Measurements from ENCODE around the gene TIGD4.

Gene TIGD4

GRCh38 chr4:152748619-152749018 is 30.9 kb downstream of the TIGD4 start:
- Histone ChIP-seq H3K36me3 (ENCODE audit: control insufficient read depth, insufficient read depth, low read length) (no peaks in the 10 kb centered on the region), H3K27me3 (ENCODE audit: control insufficient read depth, insufficient read depth, low read length) (no peaks in the 10 kb centered on the region), H3K9me3 (ENCODE audit: control insufficient read depth, insufficient read depth, low read length) (peaks cover 3% of the 10 kb centered on the region; the same call in 1 of the 2 replicates), H3K4me1 (ENCODE audit: control insufficient read depth, insufficient read depth, low read length) (no peaks in the 10 kb centered on the region), H3K27ac (ENCODE audit: low read length) (no peak overlapping the region), H3K4me3 (ENCODE audit: low read length) (no peak overlapping the region)
- no CpG with 5 or more reads among the region's 9 CpGs for WGBS (ENCODE audit: insufficient coverage, insufficient read length)
- DNase-seq (ENCODE audit: low read depth, low spot score): no peak

GRCh38 chr4:152747444-152747843 is 32.1 kb downstream of the TIGD4 start:
- H3K27me3 ChIP-seq (ENCODE audit: control insufficient read depth, insufficient read depth, low read length): no peaks in the 10 kb centered on the region
- H3K9me3 ChIP-seq (ENCODE audit: control insufficient read depth, insufficient read depth, low read length): peaks cover 3% of the 10 kb centered on the region; the same call in 1 of the 2 replicates
- H3K4me3 ChIP-seq (ENCODE audit: low read length): no peak overlapping the region
- no peak for DNase-seq (ENCODE audit: low read depth, low spot score)
- no peak overlapping the region for H3K27ac ChIP-seq (ENCODE audit: low read length)
- no CpG with 5 or more reads among the region's 2 CpGs for WGBS (ENCODE audit: insufficient coverage, insufficient read length)
- H3K36me3 ChIP-seq (ENCODE audit: control insufficient read depth, insufficient read depth, low read length): no peaks in the 10 kb centered on the region
- H3K4me1 ChIP-seq (ENCODE audit: control insufficient read depth, insufficient read depth, low read length): no peaks in the 10 kb centered on the region

GRCh38 chr4:152738827-152739226 is 40.7 kb downstream of the TIGD4 start:
- no peaks in the 10 kb centered on the region for H3K36me3 ChIP-seq (ENCODE audit: control insufficient read depth, insufficient read depth, low read length)
- DNase-seq (ENCODE audit: low read depth, low spot score): no peak
- H3K4me3 ChIP-seq (ENCODE audit: low read length): no peak overlapping the region
- no peak overlapping the region for H3K27ac ChIP-seq (ENCODE audit: low read length)
- no CpG with 5 or more reads among the region's 3 CpGs for WGBS (ENCODE audit: insufficient coverage, insufficient read length)
- no peaks in the 10 kb centered on the region for H3K4me1 ChIP-seq (ENCODE audit: control insufficient read depth, insufficient read depth, low read length)
- no peaks in the 10 kb centered on the region for H3K9me3 ChIP-seq (ENCODE audit: control insufficient read depth, insufficient read depth, low read length)
- H3K27me3 ChIP-seq (ENCODE audit: control insufficient read depth, insufficient read depth, low read length): no peaks in the 10 kb centered on the region

- Histone ChIP-seq H3K4me1 (ENCODE audit: control insufficient read depth, insufficient read depth, low read length) (no peaks in the 10 kb centered on the region), H3K27ac (ENCODE audit: low read length) (no peak overlapping the region), H3K27me3 (ENCODE audit: control insufficient read depth, insufficient read depth, low read length) (no peaks in the 10 kb centered on the region), H3K36me3 (ENCODE audit: control insufficient read depth, insufficient read depth, low read length) (no peaks in the 10 kb centered on the region), H3K4me3 (ENCODE audit: low read length) (no peak overlapping the region), H3K9me3 (ENCODE audit: control insufficient read depth, insufficient read depth, low read length) (no peaks in the 10 kb centered on the region)
- no peak for DNase-seq (ENCODE audit: low read depth, low spot score)
- WGBS (ENCODE audit: insufficient coverage, insufficient read length): no CpG with 5 or more reads among the region's 3 CpGs
These were observed 43.6 kb downstream of the TIGD4 start for GRCh38 chr4:152735906-152736305.

- H3K4me1 ChIP-seq (ENCODE audit: control insufficient read depth, insufficient read depth, low read length): no peaks in the 10 kb centered on the region
- WGBS (ENCODE audit: insufficient coverage, insufficient read length): no CpG with 5 or more reads among the region's 2 CpGs
- no peaks in the 10 kb centered on the region for H3K9me3 ChIP-seq (ENCODE audit: control insufficient read depth, insufficient read depth, low read length)
- no peaks in the 10 kb centered on the region for H3K36me3 ChIP-seq (ENCODE audit: control insufficient read depth, insufficient read depth, low read length)
- no peak overlapping the region for H3K27ac ChIP-seq (ENCODE audit: low read length)
- no peaks in the 10 kb centered on the region for H3K27me3 ChIP-seq (ENCODE audit: control insufficient read depth, insufficient read depth, low read length)
- H3K4me3 ChIP-seq (ENCODE audit: low read length): no peak overlapping the region
- DNase-seq (ENCODE audit: low read depth, low spot score): no peak
These were observed 44.1 kb downstream of the TIGD4 start for GRCh38 chr4:152735396-152735859.

GRCh38 chr4:152734699-152735050 is 44.9 kb downstream of the TIGD4 start:
- Histone ChIP-seq H3K27ac (ENCODE audit: low read length) (no peak overlapping the region), H3K4me3 (ENCODE audit: low read length) (no peak overlapping the region), H3K4me1 (ENCODE audit: control insufficient read depth, insufficient read depth, low read length) (no peaks in the 10 kb centered on the region), H3K36me3 (ENCODE audit: control insufficient read depth, insufficient read depth, low read length) (no peaks in the 10 kb centered on the region), H3K27me3 (ENCODE audit: control insufficient read depth, insufficient read depth, low read length) (no peaks in the 10 kb centered on the region), H3K9me3 (ENCODE audit: control insufficient read depth, insufficient read depth, low read length) (no peaks in the 10 kb centered on the region)
- no peak for DNase-seq (ENCODE audit: low read depth, low spot score)
- no CpG with 5 or more reads among the region's 3 CpGs for WGBS (ENCODE audit: insufficient coverage, insufficient read length)

GRCh38 chr4:152734015-152734698 is 45.4 kb downstream of the TIGD4 start:
- WGBS (ENCODE audit: insufficient coverage, insufficient read length): no CpG with 5 or more reads among the region's 5 CpGs
- H3K27me3 ChIP-seq (ENCODE audit: control insufficient read depth, insufficient read depth, low read length): no peaks in the 10 kb centered on the region
- no peaks in the 10 kb centered on the region for H3K36me3 ChIP-seq (ENCODE audit: control insufficient read depth, insufficient read depth, low read length)
- no peak overlapping the region for H3K27ac ChIP-seq (ENCODE audit: low read length)
- no peak for DNase-seq (ENCODE audit: low read depth, low spot score)
- H3K9me3 ChIP-seq (ENCODE audit: control insufficient read depth, insufficient read depth, low read length): no peaks in the 10 kb centered on the region
- H3K4me1 ChIP-seq (ENCODE audit: control insufficient read depth, insufficient read depth, low read length): no peaks in the 10 kb centered on the region
- H3K4me3 ChIP-seq (ENCODE audit: low read length): no peak overlapping the region

GRCh38 chr4:152731997-152732396 is 47.5 kb downstream of the TIGD4 start:
- H3K9me3 ChIP-seq (ENCODE audit: control insufficient read depth, insufficient read depth, low read length): no peaks in the 10 kb centered on the region
- H3K27ac ChIP-seq (ENCODE audit: low read length): no peak overlapping the region
- H3K4me3 ChIP-seq (ENCODE audit: low read length): no peak overlapping the region
- no CpG with 5 or more reads among the region's 2 CpGs for WGBS (ENCODE audit: insufficient coverage, insufficient read length)
- no peaks in the 10 kb centered on the region for H3K4me1 ChIP-seq (ENCODE audit: control insufficient read depth, insufficient read depth, low read length)
- DNase-seq (ENCODE audit: low read depth, low spot score): no peak
- no peaks in the 10 kb centered on the region for H3K36me3 ChIP-seq (ENCODE audit: control insufficient read depth, insufficient read depth, low read length)
- H3K27me3 ChIP-seq (ENCODE audit: control insufficient read depth, insufficient read depth, low read length): no peaks in the 10 kb centered on the region

- 100% methylated on average over 1 of the region's 2 CpGs for WGBS (ENCODE audit: insufficient coverage, insufficient read length)
- Histone ChIP-seq H3K4me1 (ENCODE audit: control insufficient read depth, insufficient read depth, low read length) (no peaks in the 10 kb centered on the region), H3K4me3 (ENCODE audit: low read length) (no peak overlapping the region), H3K27ac (ENCODE audit: low read length) (no peak overlapping the region), H3K36me3 (ENCODE audit: control insufficient read depth, insufficient read depth, low read length) (no peaks in the 10 kb centered on the region), H3K9me3 (ENCODE audit: control insufficient read depth, insufficient read depth, low read length) (no peaks in the 10 kb centered on the region), H3K27me3 (ENCODE audit: control insufficient read depth, insufficient read depth, low read length) (no peaks in the 10 kb centered on the region)
- DNase-seq (ENCODE audit: low read depth, low spot score): no peak
These were observed 50.1 kb downstream of the TIGD4 start for GRCh38 chr4:152729466-152729865.

GRCh38 chr4:152728343-152728742 is 51.2 kb downstream of the TIGD4 start:
- Histone ChIP-seq H3K9me3 (ENCODE audit: control insufficient read depth, insufficient read depth, low read length) (no peaks in the 10 kb centered on the region), H3K4me1 (ENCODE audit: control insufficient read depth, insufficient read depth, low read length) (no peaks in the 10 kb centered on the region), H3K36me3 (ENCODE audit: control insufficient read depth, insufficient read depth, low read length) (no peaks in the 10 kb centered on the region), H3K4me3 (ENCODE audit: low read length) (no peak overlapping the region), H3K27ac (ENCODE audit: low read length) (no peak overlapping the region), H3K27me3 (ENCODE audit: control insufficient read depth, insufficient read depth, low read length) (no peaks in the 10 kb centered on the region)
- DNase-seq (ENCODE audit: low read depth, low spot score): no peak
- WGBS (ENCODE audit: insufficient coverage, insufficient read length): no CpG with 5 or more reads among the region's 1 CpG

- no peaks in the 10 kb centered on the region for H3K27me3 ChIP-seq (ENCODE audit: control insufficient read depth, insufficient read depth, low read length)
- no peak overlapping the region for H3K27ac ChIP-seq (ENCODE audit: low read length)
- no peaks in the 10 kb centered on the region for H3K9me3 ChIP-seq (ENCODE audit: control insufficient read depth, insufficient read depth, low read length)
- no peaks in the 10 kb centered on the region for H3K36me3 ChIP-seq (ENCODE audit: control insufficient read depth, insufficient read depth, low read length)
- H3K4me3 ChIP-seq (ENCODE audit: low read length): no peak overlapping the region
- no peak for DNase-seq (ENCODE audit: low read depth, low spot score)
- H3K4me1 ChIP-seq (ENCODE audit: control insufficient read depth, insufficient read depth, low read length): no peaks in the 10 kb centered on the region
- WGBS (ENCODE audit: insufficient coverage, insufficient read length): no CpG with 5 or more reads among the region's 1 CpG
These were observed 51.7 kb downstream of the TIGD4 start for GRCh38 chr4:152727784-152728183.
